Urinary bladder (tissue), 4 donors: ENCODE data around the gene NUTM2F. TPM values are rescaled to one million over a fixed set of nuclear protein-coding genes. Genes with fewer than 3 reads are reported as not detected.
A peak's percentile ranks its signal among the peaks of the same experiment; 100 is the strongest.
"Not testable (repeated sequence)": the region's sequence is repeated elsewhere in the genome, so short reads cannot be mapped to it uniquely, and the experiment has no call there.

Experiments
- DNase-seq: peaks from one replicate; pipeline ENCODE4 v3.0.0-alpha.2; 2015; ENCODE audit errors: extremely low spot score
- H3K27ac ChIP-seq: one replicate; pipeline ENCODE4 v1.5.1; 2013; ENCODE audit warnings: low read depth, mild to moderate bottlenecking, moderate library complexity
- H3K36me3 ChIP-seq: one replicate; pipeline ENCODE4 v1.6.1; 2013; ENCODE audit warnings: mild to moderate bottlenecking, moderate library complexity; ENCODE audit not compliant: insufficient read depth
- H3K4me1 ChIP-seq: one replicate; pipeline ENCODE4 v1.6.1; 2013; ENCODE audit warnings: mild to moderate bottlenecking, moderate library complexity; ENCODE audit not compliant: insufficient read depth
- H3K4me3 ChIP-seq: one replicate; pipeline ENCODE4 v1.5.1; 2013; ENCODE audit warnings: low read depth, low read length
- WGBS: extraction: QIAGEN DNeasy Blood & Tissue Kit; methylation state at CpG from one replicate; pipeline ENCODE4 v1.1.7; 2013; 5-methylcytosine and 5-hydroxymethylcytosine counted together
- polyA plus RNA-seq: library from polyadenylated mRNA; stranded (reverse); fragments of 200-250 nt; gene quantifications from one replicate; pipeline ENCODE4 v1.2.3, GENCODE V29; 2013
- total RNA-seq: library from RNA; depleted of rRNA; stranded (reverse); fragments of >200 nt; gene quantifications from one replicate; pipeline ENCODE4 v1.2.3, GENCODE V29; 2014
- donor health status: healthy with polysubstance abuse.
- donor health status: healthy.

Gene NUTM2F, protein sequence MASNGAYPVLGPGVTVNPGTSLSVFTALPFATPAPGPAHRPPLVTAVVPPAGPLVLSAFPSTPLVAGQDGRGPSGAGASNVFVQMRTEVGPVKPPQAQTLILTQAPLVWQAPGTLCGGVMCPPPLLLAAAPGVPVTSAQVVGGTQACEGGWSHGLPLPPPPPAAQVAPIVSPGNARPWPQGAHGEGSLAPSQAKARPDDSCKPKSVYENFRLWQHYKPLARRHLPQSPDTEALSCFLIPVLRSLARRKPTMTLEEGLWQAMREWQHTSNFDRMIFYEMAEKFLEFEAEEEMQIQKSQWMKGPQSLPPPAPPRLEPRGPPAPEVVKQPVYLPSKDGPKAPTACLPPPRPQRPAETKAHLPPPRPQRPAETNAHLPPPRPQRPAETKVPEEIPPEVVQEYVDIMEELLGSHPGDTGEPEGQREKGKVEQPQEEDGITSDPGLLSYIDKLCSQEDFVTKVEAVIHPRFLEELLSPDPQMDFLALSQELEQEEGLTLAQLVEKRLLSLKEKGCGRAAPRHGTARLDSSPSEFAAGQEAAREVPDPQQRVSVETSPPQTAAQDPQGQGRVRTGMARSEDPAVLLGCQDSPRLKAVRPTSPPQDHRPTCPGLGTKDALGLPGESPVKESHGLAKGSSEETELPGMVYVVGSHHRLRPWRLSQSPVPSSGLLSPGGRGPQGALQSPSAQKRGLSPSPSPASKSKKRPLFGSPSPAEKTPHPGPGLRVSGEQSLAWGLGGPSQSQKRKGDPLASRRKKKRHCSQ
- not detected for total RNA-seq
- polyA plus RNA-seq, result not detected

DNA sequence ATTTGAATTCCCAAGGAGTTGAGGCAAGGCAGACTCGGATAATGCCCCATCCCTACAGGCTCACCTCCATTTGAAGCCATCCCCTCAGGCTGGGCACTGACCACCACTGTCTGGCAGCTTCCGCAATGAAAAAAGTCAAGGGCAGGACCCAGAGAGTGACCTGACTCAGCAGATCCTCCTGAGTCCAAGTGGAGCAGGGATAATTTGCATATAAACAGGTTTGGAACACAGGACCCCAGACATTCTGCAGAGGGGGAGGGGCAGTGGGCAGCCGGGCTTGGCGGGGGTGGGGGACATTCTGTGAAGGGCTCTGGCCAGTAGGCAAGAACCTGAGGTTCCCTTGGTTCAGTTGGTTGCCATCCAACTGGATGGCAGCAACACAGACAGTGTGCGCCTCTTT is at the start of gene NUTM2F:
Gene NUTM2F (minus strand): TSS at position 101 of the 400 bp plus-strand sequence. CDS start 21 bp downstream, at position 80.
- not testable (repeated sequence) for H3K4me3 ChIP-seq, DNase-seq, H3K36me3 ChIP-seq, H3K4me1 ChIP-seq, H3K27ac ChIP-seq
- 91% methylated on average over 2 of the region's 5 CpGs for WGBS

GRCh38 chr9:94375197-94375596 is 46.8 kb upstream of the NUTM2F start:
- H3K27ac ChIP-seq, result not testable (repeated sequence)

GRCh38 chr9:94374176-94375056 is 46.0 kb upstream of the NUTM2F start:
- Histone ChIP-seq H3K4me3 (peak overlapping the region; percentile 56), H3K27ac (peak overlapping the region; percentile 29)
- WGBS, result under 1% methylated on average over 99 of the region's 106 CpGs
- peak; percentile 80 for DNase-seq
- not testable (repeated sequence) for H3K36me3 ChIP-seq, H3K4me1 ChIP-seq

More at GRCh38 chr9:94375197-94375596, 46.8 kb upstream of the NUTM2F start:
- H3K4me3 ChIP-seq, result peak overlapping the region; percentile 33
- DNase-seq, H3K4me1 ChIP-seq, H3K36me3 ChIP-seq: not testable (repeated sequence)
- under 1% methylated on average over 17 of the region's 19 CpGs for WGBS

- not testable (repeated sequence) for DNase-seq, H3K4me1 ChIP-seq, H3K36me3 ChIP-seq, H3K27ac ChIP-seq
- WGBS, result 26% methylated on average over 7 of the region's 11 CpGs
- peak overlapping the region; percentile 18 for H3K4me3 ChIP-seq
Observed at GRCh38 chr9:94373779-94374175, 45.3 kb upstream of the NUTM2F start.

- 91% methylated on average over 3 of the region's 3 CpGs for WGBS
- H3K27ac ChIP-seq, H3K36me3 ChIP-seq, DNase-seq, H3K4me3 ChIP-seq, H3K4me1 ChIP-seq: not testable (repeated sequence)
Observed at GRCh38 chr9:94370266-94370665, 41.8 kb upstream of the NUTM2F start.

- DNase-seq, H3K36me3 ChIP-seq, H3K4me3 ChIP-seq, H3K27ac ChIP-seq, H3K4me1 ChIP-seq: not testable (repeated sequence)
- WGBS, result 45% methylated on average over 2 of the region's 2 CpGs
Observed at GRCh38 chr9:94364093-94364614, 35.7 kb upstream of the NUTM2F start.

DNA sequence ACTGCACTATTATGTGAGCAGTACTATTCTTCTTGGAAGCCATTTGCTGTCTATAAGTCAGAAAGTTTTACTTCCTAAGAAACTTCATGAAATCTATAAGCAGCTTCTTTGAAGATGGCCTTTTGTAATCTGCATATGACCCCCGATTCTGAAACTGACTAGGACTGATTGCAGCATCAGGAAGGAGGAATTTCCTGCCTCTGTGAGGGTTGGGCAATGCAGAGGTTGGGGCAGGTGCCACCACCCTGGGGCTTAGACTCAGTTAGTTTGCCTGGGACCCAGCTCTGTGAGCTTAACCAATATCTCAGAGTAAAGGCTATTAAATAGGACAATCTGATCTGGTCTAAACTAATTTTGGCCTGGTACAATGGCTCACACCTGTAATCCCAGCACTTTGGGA is 28.7 kb upstream of the NUTM2F start:
- H3K27ac ChIP-seq, H3K4me1 ChIP-seq, H3K4me3 ChIP-seq, DNase-seq, H3K36me3 ChIP-seq: not testable (repeated sequence)
- no CpG with 5 or more reads among the region's 1 CpG for WGBS

- DNase-seq, H3K27ac ChIP-seq, H3K4me1 ChIP-seq, H3K4me3 ChIP-seq, H3K36me3 ChIP-seq: not testable (repeated sequence)
- 100% methylated on average over 1 of the region's 4 CpGs for WGBS
Observed at GRCh38 chr9:94351901-94352723, 23.7 kb upstream of the NUTM2F start.

GRCh38 chr9:94348754-94349153 is 20.3 kb upstream of the NUTM2F start:
- DNase-seq, H3K4me1 ChIP-seq, H3K4me3 ChIP-seq, H3K27ac ChIP-seq, H3K36me3 ChIP-seq: not testable (repeated sequence)
- whole genome bisulfite sequencing, result no CpG with 5 or more reads among the region's 3 CpGs

- H3K4me1 ChIP-seq, H3K4me3 ChIP-seq, H3K27ac ChIP-seq, H3K36me3 ChIP-seq, DNase-seq: not testable (repeated sequence)
- WGBS, result 77% methylated on average over 16 of the region's 16 CpGs
Observed at GRCh38 chr9:94347451-94347850, 19.0 kb upstream of the NUTM2F start.

DNA sequence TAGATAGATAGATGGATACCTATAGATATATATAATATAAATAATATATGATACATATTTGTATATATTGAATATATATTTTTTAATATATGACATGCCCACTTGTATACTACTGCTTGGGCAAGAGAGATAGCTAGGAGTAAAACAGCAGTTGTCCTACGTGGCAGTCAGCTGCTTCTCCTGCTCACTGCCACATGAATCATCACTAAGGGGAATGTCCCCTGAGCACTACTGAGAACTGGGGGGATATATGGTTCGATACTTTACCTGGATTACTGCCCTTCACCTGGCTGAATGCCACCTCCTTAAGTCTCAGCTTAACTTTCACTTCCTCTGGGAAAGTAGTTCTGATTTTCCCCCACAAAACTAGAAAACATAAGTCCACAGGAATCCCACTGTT is 13.3 kb upstream of the NUTM2F start:
- H3K36me3 ChIP-seq, H3K4me1 ChIP-seq, H3K27ac ChIP-seq, DNase-seq, H3K4me3 ChIP-seq: not testable (repeated sequence)
- WGBS, result 83% methylated on average over 2 of the region's 2 CpGs

DNA sequence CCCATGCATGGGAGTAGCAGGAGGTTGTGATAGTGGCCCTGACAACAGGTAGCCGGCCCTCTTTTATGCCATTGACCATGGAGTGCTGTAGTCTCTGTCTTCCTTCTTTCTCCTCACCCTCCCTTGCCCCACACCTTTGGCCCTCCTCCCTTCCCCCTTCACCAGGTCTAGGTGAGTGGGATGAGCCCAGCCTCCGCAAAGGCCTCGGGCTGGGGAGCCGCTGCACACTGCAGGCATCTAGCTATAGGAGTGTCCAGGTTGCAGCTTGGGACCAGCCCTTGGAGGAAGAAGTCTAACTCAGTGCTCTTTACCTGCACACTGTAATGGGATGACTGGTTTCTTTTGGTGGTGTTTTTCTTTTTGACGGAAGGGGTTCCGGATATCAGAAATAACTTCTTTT is 12.3 kb upstream of the NUTM2F start:
- 93% methylated on average over 5 of the region's 6 CpGs for WGBS
- not testable (repeated sequence) for H3K36me3 ChIP-seq, H3K4me1 ChIP-seq, H3K4me3 ChIP-seq, DNase-seq, H3K27ac ChIP-seq
